Lung (tissue), 12 donors: ENCODE measurements around the gene CD48. TPM values are rescaled to one million over a fixed set of nuclear protein-coding genes. Genes with fewer than 3 reads are reported as not detected.
"Not testable (repeated sequence)": the region's sequence is repeated elsewhere in the genome, so short reads cannot be mapped to it uniquely, and the experiment has no call there.

Experiments used
- ATAC-seq: fragments of 200-7000 bp; cut with Tn5 transposase; one replicate; pipeline ENCODE4 v1.9.1; 2020; ENCODE audit warnings: moderate number of reproducible peaks; ENCODE audit not compliant: insufficient read depth, low FRiP score
- DNase-seq, 3 donors: peaks; one replicate each; pipeline ENCODE4 v3.0.0-alpha.2; 2013 to 2017
- H3K27ac ChIP-seq, 2 donors: one replicate each; pipeline ENCODE4 v1.5.1; 2013; ENCODE audit warnings: mild to moderate bottlenecking in 2 of 2, moderate library complexity in 2 of 2, control low read depth in 1 of 2, inconsistent platforms in 1 of 2, low read depth in 1 of 2, low read length in 1 of 2
- H3K27me3 ChIP-seq, 3 donors: one replicate each; pipeline ENCODE4 v1.5.1; 2013; ENCODE audit warnings: low read length in 2 of 3; ENCODE audit not compliant: control insufficient read depth in 3 of 3, insufficient read depth in 3 of 3
- H3K36me3 ChIP-seq, 4 donors: one replicate each; pipeline ENCODE4 v1.5.1; 2013; ENCODE audit warnings: low read length in 4 of 4, mild to moderate bottlenecking in 1 of 4, moderate library complexity in 1 of 4; ENCODE audit not compliant: control insufficient read depth in 4 of 4, insufficient read depth in 4 of 4
- H3K4me1 ChIP-seq, 5 donors: one replicate each; pipeline ENCODE4 v1.5.1; 2013; ENCODE audit warnings: low read length in 5 of 5, mild to moderate bottlenecking in 2 of 5, moderate library complexity in 1 of 5; ENCODE audit not compliant: control insufficient read depth in 5 of 5, insufficient read depth in 5 of 5
- H3K4me3 ChIP-seq: one replicate; pipeline ENCODE4 v1.5.1; 2013; ENCODE audit warnings: mild to moderate bottlenecking, control low read depth, moderate library complexity
- H3K9ac ChIP-seq, 2 donors: one replicate each; pipeline ENCODE4 v1.5.1; 2013; ENCODE audit warnings: low read length in 2 of 2, control low read depth in 1 of 2; ENCODE audit not compliant: insufficient read depth in 1 of 2
- H3K9me3 ChIP-seq, 4 donors: one replicate each; pipeline ENCODE4 v1.5.1; 2013; ENCODE audit warnings: low read length in 3 of 4, mild to moderate bottlenecking in 1 of 4, moderate library complexity in 1 of 4; ENCODE audit not compliant: control insufficient read depth in 4 of 4, insufficient read depth in 3 of 4
- WGBS, 2 donors: extraction: QIAGEN DNeasy Blood & Tissue Kit; methylation state at CpG; one replicate each; pipeline ENCODE4 v1.1.7; 2013; 5-methylcytosine and 5-hydroxymethylcytosine counted together
- polyA plus RNA-seq, 2 donors: library from polyadenylated mRNA; stranded (reverse); fragments of 200-250 nt; gene quantifications; one replicate each; pipeline ENCODE4 v1.2.1, GENCODE V29; 2013
- total RNA-seq, 2 donors: library from RNA; depleted of rRNA in 1 of 2; stranded (reverse); fragments of >200 nt in 1 of 2; gene quantifications; one replicate each; pipeline ENCODE4 v1.2.1, GENCODE V29; 2014 to 2021
- TF ChIP-seq, protein P1 (sequence below): IDR thresholded peaks from 2 replicates; pipeline ENCODE4 v1.5.1; 2012; ENCODE audit warnings: mild to moderate bottlenecking; ENCODE audit errors: control extremely low read depth, extremely low read depth
- donor health status: control.
- donor health status: control.
- donor health status: Bipolar disorder and iron deficiency.
- donor health status: healthy.
- donor health status: DM: yes; HTN: yes; CAD: no.

The CD48 gene
- total and polyA plus RNA-seq, 4 donors: 16.4 to 126 (median 25.6) TPM

- no peak overlapping the region for H3K9ac ChIP-seq
- no peaks in the 10 kb centered on the region for H3K36me3 ChIP-seq
- no peak overlapping the region for H3K4me3 ChIP-seq
- TF ChIP-seq, protein P1, sequence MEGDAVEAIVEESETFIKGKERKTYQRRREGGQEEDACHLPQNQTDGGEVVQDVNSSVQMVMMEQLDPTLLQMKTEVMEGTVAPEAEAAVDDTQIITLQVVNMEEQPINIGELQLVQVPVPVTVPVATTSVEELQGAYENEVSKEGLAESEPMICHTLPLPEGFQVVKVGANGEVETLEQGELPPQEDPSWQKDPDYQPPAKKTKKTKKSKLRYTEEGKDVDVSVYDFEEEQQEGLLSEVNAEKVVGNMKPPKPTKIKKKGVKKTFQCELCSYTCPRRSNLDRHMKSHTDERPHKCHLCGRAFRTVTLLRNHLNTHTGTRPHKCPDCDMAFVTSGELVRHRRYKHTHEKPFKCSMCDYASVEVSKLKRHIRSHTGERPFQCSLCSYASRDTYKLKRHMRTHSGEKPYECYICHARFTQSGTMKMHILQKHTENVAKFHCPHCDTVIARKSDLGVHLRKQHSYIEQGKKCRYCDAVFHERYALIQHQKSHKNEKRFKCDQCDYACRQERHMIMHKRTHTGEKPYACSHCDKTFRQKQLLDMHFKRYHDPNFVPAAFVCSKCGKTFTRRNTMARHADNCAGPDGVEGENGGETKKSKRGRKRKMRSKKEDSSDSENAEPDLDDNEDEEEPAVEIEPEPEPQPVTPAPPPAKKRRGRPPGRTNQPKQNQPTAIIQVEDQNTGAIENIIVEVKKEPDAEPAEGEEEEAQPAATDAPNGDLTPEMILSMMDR: no peak
- 36 to 56% methylated on average over 4 of the region's 4 CpGs for WGBS, 2 donors
- ATAC-seq (peak; percentile 59), DNase-seq (no peak)
- H3K27ac ChIP-seq: no peak overlapping the region
- no peaks in the 10 kb centered on the region for H3K9me3 ChIP-seq
- H3K27me3 ChIP-seq: no peaks in the 10 kb centered on the region
- H3K4me1 ChIP-seq: peaks cover 0 to 1% (median 0%) of the 10 kb centered on the region in 5 donors
Observed at GRCh38 chr1:160704250-160704649, 7.4 kb downstream of the CD48 start.

GRCh38 chr1:160702100-160702499 is 9.5 kb downstream of the CD48 start:
- no peaks in the 10 kb centered on the region for H3K27me3 ChIP-seq
- no peaks in the 10 kb centered on the region for H3K4me1 ChIP-seq
- no peak overlapping the region for H3K9ac ChIP-seq
- TF ChIP-seq, protein P1: no peak
- no peak overlapping the region for H3K4me3 ChIP-seq
- DNase-seq: no peak
- WGBS, 2 donors: 81 to 82% methylated on average over 5 of the region's 5 CpGs
- H3K36me3 ChIP-seq: no peaks in the 10 kb centered on the region
- no peak for ATAC-seq
- H3K9me3 ChIP-seq: no peaks in the 10 kb centered on the region
- H3K27ac ChIP-seq: no peak overlapping the region

DNA sequence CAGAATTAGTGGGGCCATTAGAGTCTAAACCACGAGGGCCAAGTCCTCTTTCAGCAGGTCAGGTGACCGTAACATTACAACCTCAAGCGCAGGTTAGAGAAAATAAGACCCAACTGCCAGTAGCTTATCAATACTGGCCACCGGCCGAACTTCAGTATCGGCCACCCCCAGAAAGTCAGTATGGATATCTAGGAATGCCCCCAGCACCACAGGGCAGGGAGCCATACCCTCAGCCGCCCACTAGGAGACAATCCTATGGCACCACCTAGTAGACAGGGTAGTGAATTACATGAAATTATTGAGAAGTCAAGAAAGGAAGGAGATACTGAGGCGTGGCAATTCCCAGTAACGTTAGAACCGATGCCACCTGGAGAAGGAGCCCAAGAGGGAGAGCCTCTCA is 19.2 kb downstream of the CD48 start:
- not testable (repeated sequence) for H3K4me1 ChIP-seq, H3K36me3 ChIP-seq, H3K27me3 ChIP-seq, H3K9ac ChIP-seq, DNase-seq, H3K27ac ChIP-seq, H3K9me3 ChIP-seq, H3K4me3 ChIP-seq, ATAC-seq
- 76 to 85% methylated on average over 10 of the region's 10 CpGs for WGBS, 2 donors

GRCh38 chr1:160685266-160685665 is 26.4 kb downstream of the CD48 start:
- no peaks in the 10 kb centered on the region for H3K27me3 ChIP-seq
- H3K9ac ChIP-seq: no peak overlapping the region
- no peaks in the 10 kb centered on the region for H3K9me3 ChIP-seq
- H3K4me3 ChIP-seq: no peak overlapping the region
- no peak overlapping the region for H3K27ac ChIP-seq
- TF ChIP-seq, protein P1: no peak
- DNase-seq (no peak), ATAC-seq (no peak)
- H3K36me3 ChIP-seq: peaks cover 0 to 1% (median 0%) of the 10 kb centered on the region in 4 donors
- no peaks in the 10 kb centered on the region for H3K4me1 ChIP-seq
